ENCODE measurements around the gene RNU6-1.
A peak's percentile ranks its signal among the peaks of the same experiment; 100 is the strongest.

RNU6-1 gene

DNA sequence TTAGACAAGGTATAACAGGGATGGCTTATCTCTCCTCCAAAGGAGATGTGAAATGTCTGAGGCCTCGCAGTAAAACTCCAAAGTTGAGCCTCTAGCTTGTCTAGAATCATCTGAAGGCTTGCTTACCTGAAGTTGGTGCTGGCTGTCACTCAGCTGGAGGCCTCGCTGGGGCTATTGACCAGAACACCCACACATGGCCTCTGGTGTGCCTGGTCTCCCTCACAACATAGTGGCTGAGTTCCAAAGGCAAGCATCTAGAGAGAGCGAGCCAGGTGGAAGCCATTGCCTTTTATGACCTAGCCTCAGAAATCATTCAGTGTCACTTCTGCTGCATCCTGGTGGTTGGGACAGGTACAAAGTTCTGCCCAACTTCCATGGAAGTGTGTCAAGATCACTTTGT, 17.4 kb upstream of the RNU6-1 start:
- no peak for DNase-seq (ENCODE audit: low spot score)

GRCh38 chr15:67855842-67856241, 16.0 kb upstream of the RNU6-1 start:
- DNase-seq (ENCODE audit: low spot score), result no peak

DNA sequence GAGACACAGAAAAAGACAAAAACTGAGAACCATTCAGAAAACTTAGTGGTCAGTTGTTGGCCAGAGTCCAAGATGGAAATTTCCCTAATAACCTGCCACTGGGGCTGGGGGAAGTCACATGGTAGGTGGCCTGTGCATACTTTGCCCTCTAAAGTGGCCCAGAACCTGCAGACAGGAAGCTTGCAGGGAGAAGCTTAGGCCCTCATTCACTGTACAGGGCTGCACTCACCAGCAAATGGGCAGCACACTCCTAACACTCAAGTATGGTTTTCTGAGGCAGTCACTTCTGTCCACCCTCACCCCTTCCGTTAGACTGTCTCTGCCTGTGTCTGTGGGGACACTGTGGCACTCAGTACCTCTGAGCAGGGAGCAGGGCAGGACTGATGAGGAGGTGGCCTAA, 14.5 kb upstream of the RNU6-1 start:
- no peak for DNase-seq (ENCODE audit: low spot score)

GRCh38 chr15:67853454-67853853, 13.6 kb upstream of the RNU6-1 start:
- DNase-seq (ENCODE audit: low spot score), result no peak

GRCh38 chr15:67852418-67852817, 12.6 kb upstream of the RNU6-1 start:
- no peak for DNase-seq (ENCODE audit: low spot score)

DNA sequence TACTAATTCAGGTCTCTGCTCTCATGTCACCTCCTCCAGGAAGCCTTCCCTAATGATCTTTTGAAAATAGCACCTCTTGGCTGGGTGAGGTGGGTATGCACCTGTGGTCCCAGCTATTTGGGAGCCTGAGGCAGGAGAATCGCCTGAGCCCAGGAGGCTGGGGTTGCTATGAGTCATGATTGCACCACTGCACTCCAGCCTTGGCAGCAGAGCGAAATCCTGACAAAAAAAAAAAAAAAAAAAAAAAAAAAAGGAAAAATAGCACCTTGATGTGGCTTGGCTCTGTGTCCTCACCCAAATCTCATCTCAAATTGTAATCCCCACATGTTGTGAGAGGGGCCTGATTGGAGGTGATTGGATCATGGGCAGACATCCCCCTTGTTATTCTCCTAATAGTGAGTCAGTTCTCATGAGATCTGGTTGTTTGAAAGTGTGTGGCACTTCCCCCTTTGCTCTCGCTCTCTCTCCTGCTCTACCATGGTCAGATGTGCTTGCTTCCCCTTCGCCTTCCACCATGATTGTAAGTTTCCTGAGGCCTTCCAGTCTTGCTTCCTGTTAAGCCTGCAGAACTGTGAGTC, 11.2 kb upstream of the RNU6-1 start:
- no peak for DNase-seq (ENCODE audit: low spot score)

GRCh38 chr15:67850336-67850735, 10.5 kb upstream of the RNU6-1 start:
- no peak for DNase-seq (ENCODE audit: low spot score)

DNA sequence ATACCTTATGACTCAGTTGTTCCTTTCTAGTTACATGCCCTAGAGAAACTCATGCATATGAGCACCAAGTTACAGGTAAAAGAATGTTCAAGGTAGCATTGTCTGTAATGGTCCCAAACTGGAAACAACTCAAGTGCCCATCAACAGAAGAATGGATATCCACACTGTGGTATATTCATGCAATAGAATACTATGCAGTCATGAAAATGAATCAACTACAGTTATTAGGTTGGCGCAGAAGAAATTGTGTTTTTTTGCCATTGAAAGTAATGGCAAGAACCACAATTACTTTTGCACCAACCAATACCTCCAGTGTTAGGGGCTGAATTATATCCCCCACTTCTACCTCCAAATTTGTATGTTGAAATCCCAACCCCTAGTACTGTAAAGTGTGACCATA, 9.7 kb upstream of the RNU6-1 start:
- DNase-seq (ENCODE audit: low spot score), result no peak

- no peak for DNase-seq (ENCODE audit: low spot score)
These were observed 6.1 kb upstream of the RNU6-1 start for GRCh38 chr15:67845974-67846373.

GRCh38 chr15:67843571-67844387, 3.9 kb upstream of the RNU6-1 start:
- no peak for DNase-seq (ENCODE audit: low spot score)

- DNase-seq (ENCODE audit: low spot score), result no peak
These were observed 3.3 kb upstream of the RNU6-1 start for GRCh38 chr15:67843092-67843501.

DNA sequence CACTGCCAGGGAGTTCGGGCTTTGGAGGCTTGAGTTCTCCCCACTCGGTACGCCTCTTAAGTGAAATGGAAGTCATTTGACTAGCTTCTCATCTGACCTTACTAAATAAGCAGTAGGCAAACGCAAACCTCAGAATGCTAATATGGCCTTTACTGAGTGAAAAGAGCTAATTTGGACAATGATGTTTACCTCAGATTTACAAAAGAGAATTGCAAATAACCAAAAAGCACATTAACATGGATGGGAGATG, 1.6 kb upstream of the RNU6-1 start:
- DNase-seq (ENCODE audit: low spot score), result peak; percentile 15

DNA sequence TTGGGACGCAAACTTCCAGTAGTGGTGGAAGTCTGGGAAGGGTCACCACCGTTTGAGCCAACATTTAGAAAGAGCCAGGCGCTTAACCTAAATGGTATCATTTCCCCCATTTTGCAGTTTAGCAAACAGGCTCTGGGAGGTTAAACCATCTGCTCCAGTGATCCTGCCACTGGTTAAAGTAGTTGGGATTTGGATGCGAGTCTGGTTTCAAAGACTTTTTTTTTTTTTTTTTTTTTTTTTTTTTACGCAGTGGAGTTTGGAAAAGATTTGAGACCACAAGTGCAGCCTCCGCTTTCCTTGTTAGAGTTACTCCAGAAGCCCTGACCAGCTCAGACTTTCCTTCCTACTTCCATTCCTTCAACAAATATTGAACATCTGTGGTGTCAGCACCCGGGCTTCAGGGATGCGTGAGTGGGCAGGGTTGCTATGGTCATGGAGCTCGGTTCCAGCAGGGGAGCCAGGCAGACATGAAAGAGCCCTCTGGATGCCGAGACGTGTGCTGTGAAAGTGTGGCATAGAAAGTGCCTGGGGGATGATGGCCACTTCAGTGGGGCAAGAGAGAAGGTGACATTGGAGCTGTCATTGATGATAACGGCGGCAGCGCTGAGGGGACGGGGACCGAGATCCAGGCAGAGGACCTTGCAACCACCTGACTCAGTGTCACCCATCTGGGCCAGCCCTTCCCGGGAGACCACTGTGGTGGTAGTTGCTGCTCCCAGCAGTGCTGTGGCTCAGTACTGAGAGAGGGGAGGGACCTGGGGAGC, 1.1 kb upstream of the RNU6-1 start:
- peak; percentile 50 for DNase-seq (ENCODE audit: low spot score)

DNA sequence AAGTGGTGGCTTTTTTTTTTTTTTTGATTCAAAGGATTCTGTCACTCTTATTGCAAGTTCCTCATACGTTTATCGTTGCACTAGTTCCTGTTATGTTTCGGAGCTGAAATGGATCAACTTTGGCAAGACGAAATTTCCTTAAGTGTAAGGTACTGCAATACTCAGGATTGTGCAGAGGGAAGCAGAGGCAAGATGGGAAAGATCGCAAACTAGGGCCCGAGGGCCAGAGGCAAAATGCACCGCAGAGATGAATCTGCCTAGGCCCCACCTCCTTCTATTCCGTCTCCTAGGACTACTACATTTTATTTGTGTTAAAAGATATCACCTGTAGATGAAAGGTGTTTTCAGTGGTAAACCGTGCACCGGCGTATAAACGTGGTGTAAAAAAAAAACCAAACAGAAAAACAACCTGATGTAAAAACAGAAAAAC, 331 bp downstream of the RNU6-1 start:
- peak; percentile 69 for DNase-seq (ENCODE audit: low spot score)

GRCh38 chr15:67838789-67839332, 984 bp downstream of the RNU6-1 start:
- DNase-seq (ENCODE audit: low spot score), result peak; percentile 58

DNA sequence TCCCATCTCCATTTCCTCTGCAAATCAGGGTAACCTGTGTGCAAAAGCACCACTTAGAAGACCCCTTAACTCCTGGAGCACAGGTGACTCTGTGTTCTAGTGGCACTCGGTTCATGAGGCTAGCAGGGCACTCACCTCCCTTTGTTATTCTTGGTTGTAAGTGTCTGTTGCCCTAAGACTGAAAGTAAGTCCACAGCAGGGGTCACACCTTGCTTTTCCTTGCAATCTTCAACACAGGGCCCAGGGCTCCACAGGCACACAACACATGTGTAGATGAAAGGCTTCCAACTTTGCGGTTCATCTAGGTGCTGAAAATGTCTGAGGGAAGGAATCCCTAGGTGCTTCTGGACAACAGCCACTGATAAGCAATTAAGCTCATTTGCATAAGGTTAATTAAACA, 2.9 kb downstream of the RNU6-1 start:
- peak; percentile 9 for DNase-seq (ENCODE audit: low spot score)

DNA sequence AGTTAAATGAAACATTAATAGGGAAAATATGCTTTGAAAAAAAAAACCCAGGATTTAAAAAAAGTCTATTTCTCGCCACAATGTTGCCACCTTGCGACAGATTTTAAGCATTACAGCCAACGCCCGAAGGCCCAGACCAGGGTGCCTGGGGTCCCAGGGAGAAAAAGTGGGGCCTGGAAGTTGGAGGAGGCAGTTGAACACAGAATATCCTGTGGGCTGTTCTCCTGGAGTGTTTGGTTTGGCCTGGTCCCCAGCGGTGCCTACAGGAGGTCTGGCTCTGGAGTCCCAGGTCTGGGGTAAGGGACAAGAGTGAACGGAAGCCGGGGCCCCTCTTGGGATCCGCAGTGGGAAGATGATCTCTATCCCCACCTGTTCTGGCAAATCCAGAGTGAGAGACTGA, 3.4 kb downstream of the RNU6-1 start:
- peak; percentile 38 for DNase-seq (ENCODE audit: low spot score)

DNA sequence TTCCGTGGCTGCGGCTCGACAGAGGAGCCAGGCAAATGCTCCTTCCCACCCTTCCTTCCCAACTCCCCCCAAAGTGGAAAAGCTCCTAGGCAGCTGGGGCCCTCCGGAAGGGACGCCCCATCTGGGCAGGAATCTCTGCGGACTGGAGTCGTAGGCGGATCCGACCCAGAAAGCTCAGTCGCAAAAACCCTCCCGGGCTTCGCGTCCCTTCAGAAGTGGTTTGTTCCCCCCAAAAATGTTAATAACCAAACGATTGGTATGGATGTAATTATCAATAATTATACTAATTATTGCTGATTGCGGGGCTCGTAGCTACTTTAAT, 3.8 kb downstream of the RNU6-1 start:
- DNase-seq (ENCODE audit: low spot score), result no peak

GRCh38 chr15:67835297-67836133, 4.3 kb downstream of the RNU6-1 start:
- DNase-seq (ENCODE audit: low spot score), result no peak

- DNase-seq (ENCODE audit: low spot score), result no peak
These were observed 5.1 kb downstream of the RNU6-1 start for GRCh38 chr15:67834581-67835296.

DNA sequence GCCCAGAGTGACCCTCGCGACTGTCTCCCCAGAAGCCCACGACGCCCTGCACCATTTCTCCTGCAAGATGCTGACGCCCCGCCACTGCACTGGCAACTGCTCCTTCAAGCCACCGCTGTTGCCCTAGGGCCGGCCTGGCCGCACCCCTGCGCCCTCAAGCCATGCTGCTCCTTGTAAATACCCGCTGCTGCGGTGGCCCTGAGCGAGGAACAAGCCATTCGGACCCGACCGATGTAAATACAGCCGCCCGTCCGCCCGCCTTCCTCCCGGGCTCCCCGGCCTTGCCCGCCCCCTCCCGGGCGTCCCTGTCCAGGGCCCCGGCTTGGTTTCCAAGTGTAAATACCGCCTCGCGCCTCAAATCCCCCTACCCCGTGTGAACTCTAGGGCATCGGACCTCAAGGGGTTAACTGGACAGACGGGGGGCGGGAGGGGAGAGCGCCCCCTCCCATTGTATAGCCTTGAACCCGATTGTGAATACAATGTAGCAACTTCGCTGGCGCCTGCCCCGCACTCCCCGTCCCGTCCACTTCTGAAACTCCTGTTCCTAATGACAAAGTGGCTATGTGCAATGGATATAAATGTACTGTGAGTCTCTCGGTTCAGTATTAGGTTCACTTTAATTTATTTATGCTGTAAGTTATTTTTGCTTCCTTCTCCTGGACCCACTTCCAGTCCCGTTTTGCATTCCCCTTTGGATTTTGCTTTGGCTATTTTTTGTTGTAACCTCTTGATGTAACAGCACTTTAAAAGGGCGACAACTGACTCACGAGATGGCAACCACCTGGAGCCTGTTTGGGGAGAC, 5.9 kb downstream of the RNU6-1 start:
- DNase-seq (ENCODE audit: low spot score), result no peak
